Kidney (tissue), 14 donors: ENCODE results near the gene KLHL29. TPM values are rescaled to one million over a fixed set of nuclear protein-coding genes. Genes with fewer than 3 reads are reported as not detected.
A peak's percentile ranks its signal among the peaks of the same experiment; 100 is the strongest.

Source experiments
- DNase-seq, 5 donors: peaks; one replicate each; pipeline ENCODE4 v3.0.0-alpha.2; 2013 to 2020
- FAIRE-seq: peaks from 2 replicates; lab custom pipeline; 2012; peaks lifted over from hg19 to GRCh38; lab: Jason Lieb, UNC
- H3K27ac ChIP-seq, 2 donors: one replicate each; pipeline ENCODE4 v1.7.0; 2013; ENCODE audit warnings: low read depth in 2 of 2, low read length in 2 of 2, inconsistent platforms in 1 of 2
- H3K27me3 ChIP-seq: one replicate; pipeline ENCODE4 v1.7.1; 2013; ENCODE audit warnings: low read length, inconsistent platforms; ENCODE audit not compliant: control insufficient read depth, insufficient read depth
- H3K36me3 ChIP-seq, 3 donors: one replicate each; pipeline versions ENCODE4 v1.7.0 to v1.7.1; 2013; ENCODE audit warnings: low read length in 3 of 3, control low read depth in 1 of 3, inconsistent platforms in 1 of 3; ENCODE audit not compliant: insufficient read depth in 3 of 3, control insufficient read depth in 2 of 3
- H3K4me1 ChIP-seq, 3 donors: one replicate each; pipeline versions ENCODE4 v1.7.0 to v1.7.1; 2013; ENCODE audit warnings: low read length in 3 of 3, inconsistent platforms in 1 of 3, low read depth in 1 of 3; ENCODE audit not compliant: control insufficient read depth in 2 of 3, insufficient read depth in 2 of 3
- H3K4me3 ChIP-seq, 3 donors: one replicate each; pipeline versions ENCODE4 v1.7.0 to v1.8.1; 2013; ENCODE audit warnings: low read length in 3 of 3, control low read depth in 1 of 3, inconsistent platforms in 1 of 3
- H3K9ac ChIP-seq, 3 donors: one replicate each; pipeline versions ENCODE4 v1.7.0 to v1.7.1; 2013; ENCODE audit warnings: low read length in 3 of 3, control low read depth in 1 of 3, inconsistent platforms in 1 of 3
- H3K9me3 ChIP-seq, 3 donors: one replicate each; pipeline versions ENCODE4 v1.7.0 to v1.7.1; 2013; ENCODE audit warnings: low read length in 3 of 3, control low read depth in 1 of 3, inconsistent platforms in 1 of 3; ENCODE audit not compliant: control insufficient read depth in 2 of 3, insufficient read depth in 1 of 3
- CTCF ChIP-seq: IDR thresholded peaks from 3 replicates; pipeline ENCODE4 v1.5.1; 2012; ENCODE audit warnings: mild to moderate bottlenecking, moderate library complexity, borderline replicate concordance; ENCODE audit not compliant: insufficient read depth; ENCODE audit errors: extremely low read depth
- intact Hi-C: fragments of 100-400 bp; cut with DNase I; formaldehyde crosslinking; loops from one replicate; pipeline ENCODE4 v1.11.1; 2022
- polyA plus RNA-seq: library from polyadenylated mRNA; stranded (reverse); fragments of 350-450 nt; fragmentation: Illumina TruSeq; extraction: RNeasy Lipid Tissue Mini Kit (QIAGEN cat#74804); gene quantifications from one replicate; pipeline ENCODE4 v1.2.3, GENCODE V29; 2014; ENCODE audit warnings: low read depth, low replicate concordance; ENCODE audit not compliant: insufficient read depth
- total RNA-seq: library from RNA; stranded (reverse); fragmentation: NEBNext Ultra II Directional; extraction: Animal tissue kit (Norgen Biotek cat#: 25700); gene quantifications from one replicate; pipeline ENCODE4 v1.2.1, GENCODE V29; 2021
- donor health status: control.
- donor health status: control.
- donor health status: control.
- donor health status: control.
- donor health status: control.
- donor health status: DM: yes; HTN: yes; CAD: no.
- donor health status: Normal renal cell carcinoma (clear cell type).

Gene KLHL29
- total and polyA plus RNA-seq, 2 donors from 2014 or later = 1.5 to 10.5 TPM

- H3K27me3 ChIP-seq = no peaks in the 10 kb centered on the region
- no peaks in the 10 kb centered on the region for H3K4me1 ChIP-seq
- intact Hi-C loops = no loop called here
- DNase-seq (peak in 1 of 5 donors; percentile 22), FAIRE-seq (no peak)
- TF ChIP-seq CTCF = no peak
- H3K4me3 ChIP-seq = no peak overlapping the region
- H3K36me3 ChIP-seq = no peaks in the 10 kb centered on the region
- H3K9ac ChIP-seq = no peak overlapping the region
- H3K9me3 ChIP-seq = no peaks in the 10 kb centered on the region
- no peak overlapping the region for H3K27ac ChIP-seq
These were observed 73.2 kb downstream of the KLHL29 start for GRCh38 chr2:23457990-23458682.

- Histone ChIP-seq H3K4me3 (no peak overlapping the region), H3K4me1 (no peaks in the 10 kb centered on the region), H3K27ac (no peak overlapping the region), H3K27me3 (no peaks in the 10 kb centered on the region), H3K9ac (no peak overlapping the region), H3K9me3 (no peaks in the 10 kb centered on the region), H3K36me3 (no peaks in the 10 kb centered on the region)
- TF ChIP-seq CTCF = no peak
- DNase-seq (no peak), FAIRE-seq (no peak)
- intact Hi-C loops = no loop called here
These were observed 74.1 kb downstream of the KLHL29 start for GRCh38 chr2:23459032-23459431.

GRCh38 chr2:23460228-23460627 lies 75.2 kb downstream of the KLHL29 start:
- H3K9ac ChIP-seq = no peak overlapping the region
- H3K9me3 ChIP-seq = no peaks in the 10 kb centered on the region
- DNase-seq (peak in 1 of 5 donors; percentile 16), FAIRE-seq (no peak)
- H3K27ac ChIP-seq = no peak overlapping the region
- peak; percentile 32 for TF ChIP-seq CTCF
- intact Hi-C loops = no loop called here
- H3K27me3 ChIP-seq = no peaks in the 10 kb centered on the region
- no peak overlapping the region for H3K4me3 ChIP-seq
- no peaks in the 10 kb centered on the region for H3K4me1 ChIP-seq
- no peaks in the 10 kb centered on the region for H3K36me3 ChIP-seq

- no peak overlapping the region for H3K27ac ChIP-seq
- no peaks in the 10 kb centered on the region for H3K4me1 ChIP-seq
- no peak for TF ChIP-seq CTCF
- intact Hi-C loops = no loop called here
- no peaks in the 10 kb centered on the region for H3K36me3 ChIP-seq
- H3K9me3 ChIP-seq = no peaks in the 10 kb centered on the region
- H3K27me3 ChIP-seq = no peaks in the 10 kb centered on the region
- FAIRE-seq (no peak), DNase-seq (no peak)
- H3K4me3 ChIP-seq = no peak overlapping the region
- no peak overlapping the region for H3K9ac ChIP-seq
These were observed 76.0 kb downstream of the KLHL29 start for GRCh38 chr2:23460993-23461392.
